Measurements from ENCODE around the gene STK38.
A peak's percentile ranks its signal among the peaks of the same experiment; 100 is the strongest.

DNA sequence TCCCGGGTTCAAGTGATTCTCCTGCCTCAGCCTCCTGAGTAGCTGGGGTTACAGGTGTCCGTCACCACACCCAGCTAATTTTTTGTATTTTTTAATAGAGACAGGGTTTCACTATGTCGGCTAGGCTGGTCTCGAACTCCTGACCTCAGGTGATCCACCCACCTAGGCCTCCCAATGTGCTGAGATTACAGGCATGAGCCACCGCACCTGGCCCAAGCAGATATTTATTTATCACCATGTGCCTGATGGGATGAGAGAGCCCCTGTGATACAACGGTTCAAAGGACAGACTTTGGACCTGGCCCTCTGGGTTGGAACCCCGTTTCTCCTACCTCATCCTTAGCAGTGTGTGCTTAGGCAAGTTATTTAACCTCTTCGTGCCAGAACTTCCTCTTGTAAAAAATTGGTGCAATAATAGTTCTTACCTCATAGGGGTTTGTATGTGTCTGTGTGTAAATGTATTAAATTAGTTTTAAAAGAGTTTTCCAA is 19.2 kb upstream of the STK38 start:
- TF ChIP-seq ZNF441 (CRISPR knock-in tag; IDR thresholded peaks at IDR 0.05; ENCODE audit: borderline replicate concordance) (peak; percentile 27; the same call in 1 of the 2 replicates), NFRKB (IDR thresholded peaks at IDR 0.05) (no peak), MYC (CRISPR knock-in tag; IDR thresholded peaks at IDR 0.05; ENCODE audit: borderline replicate concordance) (peak; percentile 96), SRSF1 (optimal IDR thresholded peaks at IDR 0.05; ENCODE audit: low read depth, low read length) (no peak), ESRRA (CRISPR knock-in tag; IDR thresholded peaks at IDR 0.05; ENCODE audit: low read depth) (no peak), HDAC2 (CRISPR knock-in tag; IDR thresholded peaks at IDR 0.05) (peak; percentile 95), SRSF9 (IDR thresholded peaks at IDR 0.05; ENCODE audit: borderline replicate concordance, insufficient read depth, low read depth, low read length, poor library complexity, severe bottlenecking) (no peak), ZNF777 (CRISPR knock-in tag; IDR thresholded peaks at IDR 0.05) (no peak), ZNF24 (IDR thresholded peaks at IDR 0.05) (peak; percentile 75; the same call in 1 of the 2 replicates), ONECUT2 (CRISPR knock-in tag; IDR thresholded peaks at IDR 0.05) (no peak), TEAD2 (CRISPR knock-in tag; IDR thresholded peaks at IDR 0.05) (no peak), SYNCRIP (IDR thresholded peaks at IDR 0.05; ENCODE audit: insufficient read depth, low read depth, low read length) (no peak)
- TF ChIP-seq, protein P1, sequence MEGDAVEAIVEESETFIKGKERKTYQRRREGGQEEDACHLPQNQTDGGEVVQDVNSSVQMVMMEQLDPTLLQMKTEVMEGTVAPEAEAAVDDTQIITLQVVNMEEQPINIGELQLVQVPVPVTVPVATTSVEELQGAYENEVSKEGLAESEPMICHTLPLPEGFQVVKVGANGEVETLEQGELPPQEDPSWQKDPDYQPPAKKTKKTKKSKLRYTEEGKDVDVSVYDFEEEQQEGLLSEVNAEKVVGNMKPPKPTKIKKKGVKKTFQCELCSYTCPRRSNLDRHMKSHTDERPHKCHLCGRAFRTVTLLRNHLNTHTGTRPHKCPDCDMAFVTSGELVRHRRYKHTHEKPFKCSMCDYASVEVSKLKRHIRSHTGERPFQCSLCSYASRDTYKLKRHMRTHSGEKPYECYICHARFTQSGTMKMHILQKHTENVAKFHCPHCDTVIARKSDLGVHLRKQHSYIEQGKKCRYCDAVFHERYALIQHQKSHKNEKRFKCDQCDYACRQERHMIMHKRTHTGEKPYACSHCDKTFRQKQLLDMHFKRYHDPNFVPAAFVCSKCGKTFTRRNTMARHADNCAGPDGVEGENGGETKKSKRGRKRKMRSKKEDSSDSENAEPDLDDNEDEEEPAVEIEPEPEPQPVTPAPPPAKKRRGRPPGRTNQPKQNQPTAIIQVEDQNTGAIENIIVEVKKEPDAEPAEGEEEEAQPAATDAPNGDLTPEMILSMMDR (CRISPR knock-in tag; IDR thresholded peaks at IDR 0.05): 0 out of 2 replicates have a peak, but pooled peaks have one; percentile 17
- TF ChIP-seq, protein P2, sequence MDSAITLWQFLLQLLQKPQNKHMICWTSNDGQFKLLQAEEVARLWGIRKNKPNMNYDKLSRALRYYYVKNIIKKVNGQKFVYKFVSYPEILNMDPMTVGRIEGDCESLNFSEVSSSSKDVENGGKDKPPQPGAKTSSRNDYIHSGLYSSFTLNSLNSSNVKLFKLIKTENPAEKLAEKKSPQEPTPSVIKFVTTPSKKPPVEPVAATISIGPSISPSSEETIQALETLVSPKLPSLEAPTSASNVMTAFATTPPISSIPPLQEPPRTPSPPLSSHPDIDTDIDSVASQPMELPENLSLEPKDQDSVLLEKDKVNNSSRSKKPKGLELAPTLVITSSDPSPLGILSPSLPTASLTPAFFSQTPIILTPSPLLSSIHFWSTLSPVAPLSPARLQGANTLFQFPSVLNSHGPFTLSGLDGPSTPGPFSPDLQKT (CRISPR knock-in tag; IDR thresholded peaks at IDR 0.05; ENCODE audit: borderline replicate concordance): no peak
